Retinal pigment epithelial cell (primary cell): Measurements from ENCODE around the gene AQP5.

Experiments
- DNase-seq: peaks from one replicate; pipeline ENCODE4 v3.0.0-alpha.2; 2010; ENCODE audit warnings: low read depth
- H3K4me3 ChIP-seq: 2 replicates; pipeline ENCODE4 v1.5.1; 2011; ENCODE audit warnings: mild to moderate bottlenecking, low read length, control low read depth, moderate library complexity
- TF ChIP-seq, protein P1 (sequence below): conservative IDR thresholded peaks from 2 replicates; pipeline ENCODE4 v1.5.1; 2011; ENCODE audit warnings: low read depth, low read length, control low read depth, inconsistent platforms

The AQP5 gene

DNA sequence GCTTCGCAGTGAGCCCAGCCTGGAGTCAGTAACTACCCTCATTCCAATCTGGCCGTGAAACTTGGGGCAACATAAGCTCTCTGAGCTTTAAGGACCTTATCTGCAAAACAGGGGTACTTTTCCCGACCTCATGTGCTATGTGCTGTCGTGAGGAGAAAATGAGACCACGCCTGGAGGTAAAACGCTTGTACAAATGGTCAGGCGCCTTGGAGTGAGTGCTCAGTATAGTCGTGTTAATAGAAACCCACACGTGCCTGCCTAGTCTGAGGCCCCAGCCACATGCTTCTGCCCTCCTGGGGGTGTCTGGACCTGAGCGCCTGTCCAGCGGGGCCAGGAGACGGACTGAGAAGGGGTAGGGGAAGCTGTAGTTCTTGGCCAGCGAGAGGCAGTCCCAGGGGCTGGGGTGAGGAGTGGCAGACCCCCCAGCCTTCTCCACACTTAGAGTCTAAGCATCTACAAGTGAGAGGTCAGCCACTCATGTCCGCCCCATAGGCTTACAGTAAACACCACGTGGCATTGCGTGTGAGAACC lies 4.9 kb downstream of the AQP5 start:
- TF ChIP-seq, protein P1, sequence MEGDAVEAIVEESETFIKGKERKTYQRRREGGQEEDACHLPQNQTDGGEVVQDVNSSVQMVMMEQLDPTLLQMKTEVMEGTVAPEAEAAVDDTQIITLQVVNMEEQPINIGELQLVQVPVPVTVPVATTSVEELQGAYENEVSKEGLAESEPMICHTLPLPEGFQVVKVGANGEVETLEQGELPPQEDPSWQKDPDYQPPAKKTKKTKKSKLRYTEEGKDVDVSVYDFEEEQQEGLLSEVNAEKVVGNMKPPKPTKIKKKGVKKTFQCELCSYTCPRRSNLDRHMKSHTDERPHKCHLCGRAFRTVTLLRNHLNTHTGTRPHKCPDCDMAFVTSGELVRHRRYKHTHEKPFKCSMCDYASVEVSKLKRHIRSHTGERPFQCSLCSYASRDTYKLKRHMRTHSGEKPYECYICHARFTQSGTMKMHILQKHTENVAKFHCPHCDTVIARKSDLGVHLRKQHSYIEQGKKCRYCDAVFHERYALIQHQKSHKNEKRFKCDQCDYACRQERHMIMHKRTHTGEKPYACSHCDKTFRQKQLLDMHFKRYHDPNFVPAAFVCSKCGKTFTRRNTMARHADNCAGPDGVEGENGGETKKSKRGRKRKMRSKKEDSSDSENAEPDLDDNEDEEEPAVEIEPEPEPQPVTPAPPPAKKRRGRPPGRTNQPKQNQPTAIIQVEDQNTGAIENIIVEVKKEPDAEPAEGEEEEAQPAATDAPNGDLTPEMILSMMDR, result no peak
- no peak overlapping the region for H3K4me3 ChIP-seq
- DNase-seq, result no peak

DNA sequence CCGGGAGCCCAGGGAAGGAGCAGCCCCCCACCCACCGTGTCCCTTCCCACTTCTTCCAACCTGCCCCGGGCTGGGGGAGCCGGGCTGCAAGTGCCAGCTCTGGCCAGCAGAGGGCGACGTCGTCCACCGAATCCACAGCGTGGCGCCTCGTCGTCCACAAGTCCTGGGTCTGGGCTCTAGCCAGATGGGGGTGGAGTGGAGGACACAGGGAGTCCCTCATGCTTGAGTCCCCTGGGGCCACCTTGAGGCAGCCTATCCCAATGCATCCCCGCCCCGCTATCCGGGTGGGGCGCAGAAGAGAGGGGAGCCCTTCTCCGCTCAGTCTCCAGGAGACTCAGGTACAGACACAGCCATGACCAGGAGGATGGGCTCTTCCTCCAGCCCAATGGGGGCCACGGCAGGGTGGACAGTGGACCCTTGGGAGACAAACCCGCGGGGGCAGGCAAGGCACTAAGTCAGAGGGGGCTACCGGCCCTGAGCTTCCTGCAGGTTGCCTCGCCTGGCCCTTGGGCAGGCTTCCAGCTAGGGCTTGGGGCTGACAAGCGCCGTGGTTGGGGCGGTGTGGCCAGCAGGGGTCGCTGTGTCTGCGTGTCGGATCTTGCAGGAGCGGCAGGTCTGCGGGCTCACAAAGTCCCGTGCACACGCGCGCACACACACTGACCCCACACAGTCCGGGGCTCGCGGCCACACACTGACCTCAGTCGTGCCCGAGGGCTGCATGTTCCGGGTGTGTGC lies 5.5 kb downstream of the AQP5 start:
- DNase-seq, result no peak
- peak overlapping the region; percentile 28 for H3K4me3 ChIP-seq
- TF ChIP-seq, protein P1, result peak; percentile 91

DNA sequence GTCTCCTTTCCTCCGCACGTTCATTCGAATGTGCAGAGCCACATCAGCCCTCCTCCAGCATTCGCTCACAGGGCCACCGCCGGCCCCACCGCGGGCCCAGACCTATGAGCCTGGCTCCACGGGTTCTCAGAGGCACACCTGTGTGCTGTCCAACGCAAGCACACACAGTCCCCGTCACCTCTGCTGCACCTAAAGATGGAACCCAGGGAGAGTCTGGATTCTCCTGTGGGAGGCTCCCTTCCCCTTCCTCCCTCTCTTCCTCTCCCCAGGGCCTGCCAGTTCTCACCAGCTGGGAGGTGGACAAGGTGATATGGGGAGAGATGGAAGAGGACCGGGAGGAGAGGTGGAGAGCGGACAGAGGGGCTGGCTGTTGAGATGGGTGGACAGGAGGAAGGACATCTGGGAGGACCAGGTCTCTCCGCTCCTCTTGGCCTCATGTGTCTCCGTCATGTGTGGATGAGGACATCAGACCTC lies 6.1 kb downstream of the AQP5 start:
- TF ChIP-seq, protein P1, result no peak
- no peak for DNase-seq
- no peak overlapping the region for H3K4me3 ChIP-seq

DNA sequence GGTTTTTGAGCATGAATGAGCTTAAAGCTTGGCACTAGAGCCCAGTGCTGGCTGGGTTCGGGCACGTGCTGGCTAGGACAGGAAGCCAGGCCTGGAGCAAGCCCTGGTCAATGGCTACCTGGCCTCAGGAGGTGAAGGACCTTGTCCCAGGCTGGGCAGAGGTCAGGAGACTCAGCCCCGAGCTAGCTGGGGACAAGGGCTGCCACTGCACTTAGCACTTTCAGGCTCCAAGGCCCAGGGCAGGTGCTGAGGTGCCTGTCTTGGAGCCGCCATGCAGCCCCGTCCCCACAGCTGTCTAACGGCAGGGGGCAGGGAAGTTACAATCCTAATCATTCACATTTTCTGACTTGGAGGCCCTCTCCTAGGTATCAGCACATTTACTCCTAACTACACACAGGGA lies 6.8 kb downstream of the AQP5 start:
- DNase-seq, result no peak
- TF ChIP-seq, protein P1, result peak; percentile 6
- H3K4me3 ChIP-seq, result no peak overlapping the region

DNA sequence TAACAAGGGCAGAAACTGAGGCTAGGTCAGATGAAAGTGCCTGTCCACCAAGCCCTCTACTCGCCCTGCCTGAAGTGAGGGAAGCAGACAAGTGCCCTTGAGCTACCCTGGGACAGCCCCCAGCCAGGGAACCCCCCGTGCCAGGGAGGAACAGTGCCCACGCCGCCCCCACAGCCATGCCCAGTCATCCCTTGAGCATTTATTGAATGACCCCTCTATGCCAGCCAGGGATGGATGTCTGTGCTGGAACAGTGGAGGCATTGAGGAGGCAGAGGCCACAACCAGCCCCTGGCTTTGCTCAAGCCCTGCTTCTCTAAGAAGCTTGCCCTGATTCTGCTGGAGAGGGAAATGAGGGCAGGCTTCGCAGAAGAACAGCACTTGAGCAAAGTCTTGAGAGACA lies 7.4 kb downstream of the AQP5 start:
- no peak overlapping the region for H3K4me3 ChIP-seq
- TF ChIP-seq, protein P1, result no peak
- DNase-seq, result no peak

DNA sequence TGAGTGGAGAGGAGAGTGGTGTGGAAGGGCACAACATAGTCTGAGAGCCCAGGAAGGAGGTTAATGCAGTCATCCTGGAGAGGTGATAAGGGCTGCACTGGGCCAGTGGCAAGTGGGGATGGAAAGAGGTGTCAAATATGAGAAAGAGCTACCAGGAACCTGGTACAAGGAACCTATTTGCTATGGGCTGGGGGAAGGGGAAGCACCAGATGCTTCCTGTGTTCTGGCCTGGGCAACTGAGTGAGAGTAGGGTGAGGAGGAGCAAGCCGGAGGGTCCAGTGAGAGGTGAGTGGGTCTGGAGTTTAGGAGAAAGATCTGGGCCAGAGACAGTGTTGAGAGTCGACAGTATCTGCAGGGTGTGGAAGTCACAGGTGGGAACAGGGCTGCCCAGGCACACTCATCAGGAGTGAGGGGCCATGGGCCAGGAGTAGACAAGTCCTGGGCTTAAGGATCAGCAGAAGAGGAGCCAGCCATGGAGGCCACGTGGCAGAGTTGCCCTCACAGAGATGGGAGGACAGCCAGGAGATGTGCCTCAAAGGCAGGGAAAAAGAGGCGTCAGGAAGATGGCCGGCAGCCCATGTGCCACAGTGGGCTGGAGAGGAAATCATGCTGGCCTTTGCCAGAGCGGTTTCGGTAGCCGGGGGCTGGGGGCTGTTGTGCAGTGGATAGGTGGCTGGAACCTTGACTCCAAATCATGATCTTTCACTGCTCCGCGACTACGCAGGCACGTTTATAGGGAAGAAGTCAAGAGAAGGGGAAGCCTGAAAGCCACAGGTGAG lies 8.2 kb downstream of the AQP5 start:
- TF ChIP-seq, protein P1, result no peak
- no peak for DNase-seq

More for the DNA sequence above, 8.2 kb downstream of the AQP5 start:
- no peak overlapping the region for H3K4me3 ChIP-seq
